Head of caudate nucleus (tissue), 42 donors: Measurements from ENCODE around the gene MLEC.
"Not testable (repeated sequence)": the region's sequence is repeated elsewhere in the genome, so short reads cannot be mapped to it uniquely, and the experiment has no call there.

Source experiments
- DNase-seq, 42 donors: peaks; one replicate each; pipeline versions ENCODE4 v3.0.0 to v3.0.0-alpha.2; 2020 to 2021; ENCODE audit warnings: mixed read lengths in 7 of 42
- intact Hi-C: fragments of 100-400 bp; cut with DNase I; formaldehyde crosslinking; loops from one replicate; pipeline ENCODE4 v1.15.0; 2022

Gene MLEC

DNA sequence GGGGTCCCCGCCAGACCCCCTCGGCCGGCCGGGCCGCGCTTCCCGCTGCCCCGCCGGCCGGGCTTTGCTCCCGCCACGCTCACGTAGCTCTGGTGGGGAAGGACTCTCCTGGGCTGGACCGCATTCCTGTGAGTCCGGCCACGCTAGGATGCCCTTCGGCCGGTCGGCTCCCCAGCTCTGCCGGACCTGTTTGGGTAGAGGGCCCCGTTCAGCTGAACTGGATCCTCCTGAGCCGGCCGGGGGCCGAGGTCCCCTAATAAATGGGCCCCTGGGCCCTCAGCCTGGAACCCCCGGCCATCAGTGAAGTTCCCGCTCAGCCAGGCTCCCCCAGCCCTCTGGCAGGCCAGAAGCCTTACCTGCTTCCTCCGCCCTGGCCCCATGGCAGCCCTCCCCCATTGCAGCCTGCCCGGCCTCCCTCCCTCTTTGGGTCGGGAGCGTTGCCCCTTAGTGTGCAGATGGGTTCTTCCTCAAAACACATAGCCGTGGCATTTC is 23.9 kb downstream of the MLEC start:
- DNase-seq = peak in 22 of 42 donors; percentile 11 to 51 (median 30)
- intact Hi-C loops = loop anchor here (2.0 to 5.0 kb wide), 2 partner anchors 24 to 129 kb away; partner anchors contain the start of genes MLEC and POP5

DNA sequence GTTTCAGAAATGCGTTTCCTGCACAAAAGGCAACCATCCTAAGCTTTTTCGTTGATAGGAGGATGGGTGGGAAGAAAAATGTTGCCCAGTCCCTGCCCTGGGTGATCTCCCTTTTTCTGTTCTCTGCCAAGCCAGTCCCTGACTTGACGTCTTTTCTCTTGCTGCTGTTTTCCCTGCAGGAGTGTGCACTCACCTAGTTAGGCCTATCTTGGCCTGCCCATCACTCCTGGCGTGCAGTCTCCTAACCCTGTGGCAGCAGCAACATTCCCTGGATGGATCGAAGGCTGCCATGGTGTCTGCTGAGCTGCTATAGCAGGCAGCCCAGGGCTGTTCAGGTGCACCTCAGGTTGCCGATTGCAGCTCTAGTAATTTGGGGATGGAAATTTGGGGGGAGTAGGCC is 24.5 kb downstream of the MLEC start:
- DNase-seq = peak in 9 of 42 donors; percentile 7 to 45 (median 16)
- intact Hi-C loops = loop anchor here (2.0 to 5.0 kb wide), 2 partner anchors 25 to 129 kb away; partner anchors contain the start of genes MLEC and POP5

DNA sequence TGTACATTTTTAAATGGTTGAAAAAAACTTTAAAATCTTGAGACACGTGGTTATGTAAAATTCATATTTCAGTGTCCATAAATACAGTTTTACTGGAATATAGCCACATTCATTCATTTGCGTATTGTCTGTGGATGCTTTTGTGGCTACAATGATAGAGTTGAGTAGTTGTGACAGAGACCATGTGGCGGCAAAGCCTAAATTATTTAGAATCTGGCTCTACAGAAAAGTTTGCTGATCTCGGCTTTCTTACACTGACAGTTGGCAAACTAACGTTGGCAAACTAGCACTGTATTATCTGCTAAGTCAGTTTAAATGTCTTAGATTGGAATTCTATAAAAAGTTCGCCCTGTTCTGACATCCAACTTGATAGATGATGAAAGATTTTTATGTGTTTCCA is 25.7 kb downstream of the MLEC start:
- intact Hi-C loops = loop anchor here (2.0 to 5.0 kb wide), 2 partner anchors 66 to 130 kb away; partner anchors contain the start of gene POP5
- DNase-seq = no peak

DNA sequence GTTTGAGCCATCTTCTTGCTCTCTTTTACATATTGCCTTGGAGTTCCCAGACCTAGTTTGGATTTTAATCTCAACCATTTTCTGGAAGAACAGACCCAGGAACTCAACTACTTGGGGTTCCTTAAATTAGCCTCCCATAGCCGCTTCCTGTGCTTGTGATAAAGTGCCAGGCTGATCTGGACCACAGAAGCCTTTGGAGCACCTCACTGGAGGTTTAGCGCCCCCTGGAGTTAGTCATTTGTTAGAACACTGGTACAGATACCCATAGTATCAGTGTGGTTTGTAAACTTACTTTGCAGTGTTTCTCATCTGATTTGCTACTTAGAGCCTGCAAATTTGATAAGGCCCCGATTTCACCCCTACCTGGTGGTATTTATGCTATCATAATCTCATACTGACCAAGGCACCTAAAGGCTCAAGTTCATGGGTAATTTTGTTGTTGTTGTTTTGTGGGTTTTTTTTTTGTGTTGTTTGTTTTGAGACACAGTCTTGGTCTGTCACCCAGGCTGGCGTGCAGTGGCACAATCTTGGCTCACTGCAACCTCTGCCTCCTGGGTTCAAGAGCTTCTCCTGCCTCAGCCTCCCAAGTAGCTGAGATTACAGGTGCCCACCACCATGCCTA is 27.0 kb downstream of the MLEC start:
- intact Hi-C loops = loop anchor here (2.0 to 5.0 kb wide), 2 partner anchors 67 to 132 kb away; partner anchors contain the start of gene POP5
- peak in 41 of 42 donors; percentile 40 to 94 (median 77) for DNase-seq

DNA sequence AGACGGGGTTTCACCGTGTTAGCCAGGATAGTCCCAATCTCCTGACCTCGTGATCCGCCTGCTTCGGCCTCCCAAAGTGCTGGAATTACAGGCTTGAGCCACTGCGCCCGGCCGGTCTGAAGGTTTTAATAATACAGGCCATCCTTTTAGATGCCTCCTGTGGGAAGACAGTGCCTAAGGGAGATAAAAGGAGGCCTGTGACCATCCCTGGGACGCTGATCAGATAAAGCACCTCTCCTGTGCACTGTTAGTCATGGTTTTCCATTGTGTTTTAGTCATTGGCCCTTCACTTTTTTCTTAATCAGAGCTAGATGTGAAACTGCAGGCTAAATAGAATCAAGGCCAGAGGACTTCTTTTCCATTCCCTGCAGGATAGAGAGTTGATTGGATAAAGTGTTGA is 31.1 kb downstream of the MLEC start:
- intact Hi-C loops = no loop called here
- no peak for DNase-seq

DNA sequence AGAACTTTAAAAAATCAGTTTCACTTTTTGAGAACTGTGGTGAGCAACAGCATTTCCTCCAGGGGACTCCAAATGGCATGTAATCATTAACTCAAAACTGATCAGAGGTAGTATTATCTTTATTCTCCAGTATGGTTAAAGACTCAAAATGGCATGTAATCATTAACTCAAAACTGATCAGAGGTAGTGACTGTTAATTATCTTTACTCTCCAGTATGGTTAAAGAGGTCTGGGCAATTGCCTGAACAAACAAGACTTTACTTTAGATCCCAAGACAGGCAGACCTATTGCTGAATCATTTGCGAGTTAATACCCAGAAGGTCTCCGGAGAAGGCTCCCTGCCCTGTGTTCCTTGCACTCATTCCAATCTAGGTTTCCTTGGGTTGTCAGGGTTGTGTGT is 32.1 kb downstream of the MLEC start:
- DNase-seq = no peak
- intact Hi-C loops = no loop called here

DNA sequence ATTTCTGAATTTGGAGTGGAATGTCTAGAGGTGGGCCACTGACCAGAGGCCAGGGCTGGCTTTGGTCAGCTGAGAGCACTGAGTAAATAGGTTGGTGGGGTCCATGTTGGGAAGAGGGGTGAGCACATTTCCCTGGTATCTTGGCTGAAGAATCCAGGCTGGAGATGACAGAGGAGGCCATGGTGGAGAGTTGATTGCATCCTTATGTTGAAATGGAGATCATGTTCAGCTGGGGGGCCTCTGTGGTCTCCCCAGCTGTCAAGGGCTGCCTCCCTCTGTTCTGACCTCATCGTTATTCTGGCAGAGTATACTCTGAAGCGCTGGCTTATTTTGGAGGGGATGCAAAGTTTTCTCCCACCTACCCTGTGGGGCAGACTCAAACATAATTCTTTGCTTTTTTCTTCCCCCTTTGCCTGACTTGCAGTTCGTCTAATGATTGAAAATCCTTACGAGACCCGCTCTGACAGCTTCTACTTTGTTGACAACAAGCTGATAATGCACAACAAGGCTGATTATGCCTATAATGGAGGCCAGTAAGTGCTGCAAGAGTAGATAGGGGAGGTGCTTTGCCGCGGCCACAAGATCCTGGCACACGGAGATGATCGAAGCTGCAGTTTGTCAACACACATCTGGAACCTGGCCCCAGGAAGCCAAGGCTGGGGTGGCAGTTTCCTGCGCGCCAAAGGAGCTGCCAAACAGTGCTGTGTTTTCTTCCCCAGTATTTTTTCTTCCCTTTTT is 32.7 kb downstream of the MLEC start:
- DNase-seq = no peak
- intact Hi-C loops = loop anchor here (10.0 kb wide), 1 partner anchor 185 kb away; the partner anchor contains the start of gene SPPL3

DNA sequence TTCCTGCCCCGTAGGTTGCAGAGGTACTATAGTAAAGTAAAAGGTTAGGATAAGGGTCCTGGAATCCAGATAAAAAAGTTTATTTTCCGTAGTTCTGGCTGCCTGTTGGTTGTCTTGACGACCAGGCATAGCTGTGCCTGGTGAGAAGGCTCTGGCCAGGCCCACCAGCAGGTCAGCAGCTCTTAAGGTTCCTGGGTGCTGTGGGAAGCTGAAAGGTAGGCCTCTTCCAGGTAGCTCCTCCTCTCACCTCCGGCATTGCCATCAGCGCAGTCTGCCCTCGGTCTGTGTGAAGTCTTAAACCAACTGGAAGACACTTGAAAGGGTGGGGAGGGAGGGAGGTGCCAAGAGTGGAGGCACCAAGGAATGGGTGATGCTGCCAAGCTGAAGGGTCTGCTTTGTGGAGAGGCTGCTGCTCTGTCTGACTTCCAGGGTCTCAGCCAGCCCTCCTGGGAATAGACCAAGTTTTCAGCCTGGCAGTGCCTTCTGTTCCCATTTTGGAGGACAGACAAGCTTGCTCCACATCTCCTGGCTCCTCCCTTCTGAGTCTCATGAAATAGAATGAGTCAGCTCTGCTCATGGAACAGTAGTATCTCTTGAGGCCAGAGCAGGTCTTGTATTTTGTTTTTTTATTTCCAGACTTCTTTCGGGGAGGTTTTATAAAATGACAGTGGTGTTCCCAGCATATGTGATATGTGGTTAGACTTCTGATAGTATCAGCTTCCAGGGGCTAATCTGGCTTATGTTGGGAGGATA is 33.5 kb downstream of the MLEC start:
- DNase-seq = peak in 26 of 42 donors; percentile 10 to 80 (median 46)
- intact Hi-C loops = loop anchor here (10.0 kb wide), 1 partner anchor 184 kb away; the partner anchor contains the start of gene SPPL3

DNA sequence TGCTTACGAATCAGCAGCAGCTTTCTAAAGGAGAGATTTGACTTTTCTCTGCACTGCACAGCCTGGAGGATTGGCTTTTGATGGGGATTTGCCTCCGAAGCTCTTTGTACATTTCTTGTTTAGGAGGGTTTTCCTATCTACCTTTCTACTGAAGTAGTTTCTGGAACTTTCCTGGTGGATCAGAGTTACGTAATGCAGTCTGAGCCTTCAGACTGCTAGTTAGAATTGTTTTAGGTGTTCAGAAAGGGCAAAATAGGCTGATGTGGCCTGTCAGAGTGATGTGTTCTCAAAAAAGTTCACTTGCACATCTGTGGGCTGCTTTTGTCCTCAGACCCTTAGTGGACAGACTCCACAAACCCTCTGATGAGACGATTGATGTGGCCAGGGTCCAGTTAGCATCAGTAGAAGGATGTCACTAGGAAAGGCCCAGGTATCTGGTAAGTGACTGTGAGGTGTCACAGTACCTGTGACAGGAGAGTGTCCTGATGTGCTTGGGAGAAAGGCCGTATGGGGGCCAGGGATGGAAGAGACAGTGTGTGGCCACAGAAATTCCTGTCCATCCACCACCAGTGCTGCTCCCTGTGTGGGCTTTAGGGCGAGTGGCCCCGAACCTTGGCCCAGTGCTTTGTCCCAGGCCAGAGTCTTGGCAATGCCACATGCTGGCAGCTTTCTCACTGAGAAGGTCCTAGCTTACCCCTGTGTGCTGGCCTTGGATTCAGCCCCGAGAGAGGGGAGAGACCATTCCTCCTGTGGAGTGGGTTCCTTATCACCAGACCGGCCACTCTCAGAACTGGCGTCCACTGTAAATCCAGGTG is 34.2 kb downstream of the MLEC start:
- intact Hi-C loops = loop anchor here (10.0 kb wide), 1 partner anchor 184 kb away; the partner anchor contains the start of gene SPPL3

DNA sequence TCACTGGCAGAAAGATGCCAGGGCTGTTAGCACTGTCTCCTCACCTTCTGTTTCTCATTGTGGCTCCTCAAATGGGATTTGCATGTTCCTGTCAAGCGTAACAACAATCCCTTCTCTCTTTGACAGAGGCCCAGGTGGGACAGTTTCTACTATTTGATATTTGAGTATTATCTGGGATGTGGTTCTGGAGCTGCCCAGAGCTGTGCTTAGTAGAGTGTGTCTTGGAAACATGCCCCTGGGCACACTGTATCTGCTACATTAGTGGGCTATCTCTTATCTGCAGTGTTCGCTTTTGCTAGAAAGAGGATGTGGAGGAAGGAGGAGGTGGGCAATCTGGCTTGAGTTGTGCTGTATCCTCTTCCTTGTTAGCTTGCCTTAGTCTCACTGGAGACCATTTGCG is 34.9 kb downstream of the MLEC start:
- intact Hi-C loops = loop anchor here (10.0 kb wide), 1 partner anchor 183 kb away; the partner anchor contains the start of gene SPPL3
- DNase-seq = no peak

More for the DNA sequence above, 34.2 kb downstream of the MLEC start:
- DNase-seq = no peak

DNA sequence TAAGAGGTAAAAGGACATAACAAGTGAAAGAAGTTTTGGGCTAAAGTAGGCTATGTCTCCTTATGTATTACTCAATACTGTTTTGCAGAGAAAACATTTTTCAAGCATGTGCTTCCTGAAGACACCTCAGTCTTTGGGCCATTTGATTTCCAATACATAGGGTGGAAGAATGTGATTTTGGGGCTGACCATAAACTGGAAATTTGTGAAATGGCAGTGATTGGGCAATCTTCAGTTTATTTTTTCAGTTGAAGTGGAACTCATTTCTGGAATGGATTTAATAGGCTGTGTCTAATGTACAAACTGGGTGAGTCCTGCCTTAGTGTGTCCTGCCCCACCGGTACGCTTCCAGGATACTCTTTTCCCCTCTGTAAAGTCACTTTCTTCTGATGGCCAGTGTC is 35.8 kb downstream of the MLEC start:
- no peak for DNase-seq
- intact Hi-C loops = loop anchor here (10.0 kb wide), 1 partner anchor 182 kb away; the partner anchor contains the start of gene SPPL3

DNA sequence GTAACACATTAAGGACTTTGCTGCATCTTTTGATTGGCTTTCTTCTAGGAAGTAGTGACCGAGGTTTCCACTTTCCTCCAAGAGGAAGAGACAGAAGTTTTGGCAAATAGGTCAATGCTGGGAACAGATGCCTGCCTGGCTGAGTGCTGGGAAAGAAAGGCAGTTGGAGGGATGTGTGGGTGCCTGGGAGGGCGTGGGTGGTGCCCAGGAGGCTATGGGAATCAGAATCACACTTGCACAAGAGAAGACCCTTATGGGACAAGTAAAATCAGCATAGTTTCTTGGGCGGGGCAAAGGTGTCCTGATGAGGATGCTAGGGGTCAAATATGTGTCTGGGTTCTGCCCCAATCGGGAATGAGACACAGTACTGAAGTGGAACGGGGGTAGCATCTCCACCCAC is 37.8 kb downstream of the MLEC start:
- intact Hi-C loops = loop anchor here (10.0 kb wide), 1 partner anchor 180 kb away; the partner anchor contains the start of gene SPPL3
- DNase-seq = no peak

DNA sequence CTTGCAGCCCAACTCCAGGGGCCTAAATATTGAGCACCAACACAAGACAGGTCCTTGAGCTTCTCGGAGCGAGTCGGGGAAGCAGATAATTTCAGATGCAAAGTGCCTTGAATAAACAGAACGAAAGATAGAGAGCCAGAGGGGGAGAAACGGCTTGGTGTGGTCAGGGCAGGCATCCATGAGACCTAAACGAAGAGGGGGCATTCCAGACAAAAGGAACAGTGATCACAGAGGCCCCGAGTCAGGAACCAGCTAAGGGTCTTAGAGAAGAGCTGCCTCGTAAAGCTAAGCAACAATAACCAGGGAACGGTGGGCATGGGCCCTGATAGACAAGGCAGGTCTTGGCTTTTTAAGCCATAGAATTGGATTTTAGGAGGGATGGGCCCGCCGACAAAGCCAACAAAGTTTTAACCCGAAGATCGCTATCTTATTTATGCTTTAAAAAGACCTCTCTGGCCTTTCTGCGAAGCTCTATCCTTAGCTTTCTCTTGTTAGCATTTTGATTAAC is 38.3 kb downstream of the MLEC start:
- intact Hi-C loops = loop anchor here (10.0 kb wide), 1 partner anchor 180 kb away; the partner anchor contains the start of gene SPPL3
- no peak for DNase-seq

DNA sequence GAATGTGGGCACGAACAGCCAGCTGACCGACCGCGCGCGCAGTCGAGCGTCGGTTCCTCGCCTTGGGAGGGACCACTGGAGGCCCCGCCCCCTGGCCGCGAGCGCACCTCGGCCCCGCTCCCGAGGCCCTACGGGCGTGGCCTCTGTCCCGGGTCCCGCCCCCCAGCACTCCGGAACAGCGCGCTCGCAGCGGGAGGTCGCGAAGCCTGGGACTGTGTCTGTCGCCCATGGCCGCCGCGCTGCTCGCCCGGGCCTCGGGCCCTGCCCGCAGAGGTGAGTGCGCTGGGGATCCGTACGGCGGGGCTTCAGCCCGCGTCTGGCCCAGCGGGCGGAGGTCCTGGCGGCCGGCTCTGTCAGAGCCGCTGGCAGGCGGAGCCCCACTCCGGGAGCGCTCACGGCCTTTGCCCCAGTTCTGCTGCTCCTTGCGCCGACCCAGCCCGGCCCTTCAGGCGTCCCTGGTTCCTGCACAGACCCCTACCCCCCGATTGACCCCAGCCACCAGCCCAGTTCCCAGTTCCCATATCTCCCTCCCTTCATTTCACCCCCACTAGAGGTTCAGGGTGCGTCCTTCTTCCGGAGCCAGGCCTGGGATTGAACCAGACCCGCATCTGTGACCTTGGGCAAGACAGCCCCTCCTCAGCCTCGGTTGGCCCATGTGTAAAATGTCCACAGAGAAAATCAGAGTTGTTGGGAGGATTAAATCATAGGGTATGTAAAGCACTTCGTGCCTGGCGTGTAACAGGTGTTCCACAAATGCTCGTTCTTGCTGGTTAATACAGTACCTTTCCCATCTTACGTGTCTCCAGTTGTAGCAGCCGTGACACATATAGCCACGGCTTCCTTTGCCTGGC is 38.9 kb downstream of the MLEC start, which contains the start of gene ACADS:
Gene ACADS, plus strand, starts transcription at position 168 of the 851 bp plus-strand sequence. Its CDS starts 60 bp downstream, at position 228.
- peak; percentile 58 to 93 (median 86) for DNase-seq
- intact Hi-C loops = loop anchor here (10.0 kb wide), 1 partner anchor 179 kb away; the partner anchor contains the start of gene SPPL3

DNA sequence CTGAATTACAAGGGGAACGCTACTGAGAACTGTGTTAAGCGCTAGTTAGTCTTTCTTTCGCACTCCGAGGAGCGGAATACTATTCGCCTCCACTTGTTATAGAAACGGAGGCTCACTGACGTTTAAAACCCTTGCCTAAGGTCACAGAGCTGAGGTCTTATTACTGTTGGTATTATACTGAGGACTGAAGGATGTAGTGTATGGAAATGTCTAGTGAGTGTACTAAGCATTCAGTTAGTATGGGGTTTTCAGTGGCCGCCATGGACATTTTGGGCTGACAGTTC is 39.5 kb downstream of the MLEC start:
- DNase-seq = no peak

DNA sequence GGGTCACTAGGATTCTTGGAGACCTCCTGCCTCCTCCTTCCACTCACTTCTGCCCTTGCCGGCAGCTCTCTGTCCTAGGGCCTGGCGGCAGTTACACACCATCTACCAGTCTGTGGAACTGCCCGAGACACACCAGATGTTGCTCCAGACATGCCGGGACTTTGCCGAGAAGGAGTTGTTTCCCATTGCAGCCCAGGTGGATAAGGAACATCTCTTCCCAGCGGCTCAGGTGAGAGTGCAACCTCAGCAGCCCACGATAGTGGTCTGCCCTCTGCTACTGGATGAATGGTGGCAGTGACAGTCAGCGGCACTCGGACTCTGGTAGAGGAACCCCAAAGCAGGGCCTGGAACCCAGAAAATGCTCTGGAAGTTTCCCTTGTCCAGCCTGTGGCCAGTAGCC is 40.0 kb downstream of the MLEC start:
- intact Hi-C loops = loop anchor here (10.0 kb wide), 1 partner anchor 178 kb away; the partner anchor contains the start of gene SPPL3
- no peak for DNase-seq

More for the DNA sequence above, 39.5 kb downstream of the MLEC start:
- intact Hi-C loops = loop anchor here (10.0 kb wide), 1 partner anchor 178 kb away; the partner anchor contains the start of gene SPPL3

DNA sequence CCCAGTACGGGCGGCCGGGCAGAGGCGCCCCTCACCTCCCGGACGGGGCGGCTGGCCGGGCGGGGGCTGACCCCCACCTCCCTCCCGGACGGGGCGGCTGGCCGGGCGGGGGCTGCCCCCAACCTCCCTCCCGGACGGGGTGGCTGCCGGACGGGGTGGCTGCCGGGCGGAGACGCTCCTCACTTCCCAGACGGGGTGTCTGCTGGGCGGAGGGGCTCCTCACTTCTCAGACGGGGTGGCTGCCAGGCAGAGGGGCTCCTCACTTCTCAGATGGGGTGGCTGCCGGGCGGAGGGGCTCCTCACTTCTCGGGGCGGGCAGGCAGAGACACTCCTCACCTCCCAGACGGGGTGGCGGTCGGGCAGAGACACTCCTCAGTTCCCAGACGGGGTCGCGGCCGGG is 45.2 kb downstream of the MLEC start:
- DNase-seq, intact Hi-C loops: not testable (repeated sequence)
